T-helper 9 cell (primary cell): ENCODE data around the gene ZRANB2.

Experiments used
- DNase-seq: peaks from one replicate; pipeline ENCODE4 v3.0.0-alpha.2; 2020

ZRANB2 gene

GRCh38 chr1:71027991-71028390 is 52.8 kb downstream of the ZRANB2 start:
- no peak for DNase-seq

DNA sequence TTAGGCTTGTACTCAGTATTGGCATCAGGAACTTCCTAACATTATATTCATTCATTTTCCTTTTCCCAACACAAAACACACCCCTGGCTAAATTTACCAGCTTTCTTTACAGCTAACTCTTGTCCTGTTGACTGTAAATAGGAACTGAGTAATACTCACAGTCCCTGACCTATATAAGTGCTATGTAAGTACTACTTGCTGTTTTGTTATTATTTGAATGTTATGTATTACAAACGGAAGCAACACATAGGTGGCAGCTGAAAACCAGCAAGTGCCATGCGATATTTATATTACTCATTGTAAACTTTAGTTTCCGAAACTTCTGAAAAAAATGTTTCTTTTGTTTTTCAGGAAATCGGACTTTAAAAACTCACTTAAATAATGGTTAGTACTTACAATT is 54.7 kb downstream of the ZRANB2 start:
- DNase-seq, result no peak

DNA sequence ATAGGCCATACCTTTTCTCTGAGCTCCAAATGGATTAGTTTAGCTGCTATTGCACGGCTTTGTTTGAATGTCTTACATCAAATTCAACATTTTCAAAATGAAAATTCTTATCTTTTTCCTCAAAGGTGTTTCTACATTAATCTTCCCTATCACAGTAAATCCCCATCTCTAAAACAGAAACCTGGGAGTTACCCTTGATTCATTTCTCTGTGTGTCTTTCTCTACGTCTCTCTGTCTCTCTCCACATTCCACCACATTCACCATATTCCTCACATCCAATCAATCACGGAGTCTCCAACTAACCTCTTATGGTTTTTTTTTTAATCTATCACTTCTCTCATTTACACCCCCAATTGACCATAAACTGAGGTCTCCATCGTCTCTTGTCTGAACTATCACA is 57.3 kb downstream of the ZRANB2 start:
- DNase-seq, result no peak

GRCh38 chr1:71019233-71019969 is 61.4 kb downstream of the ZRANB2 start:
- no peak for DNase-seq

DNA sequence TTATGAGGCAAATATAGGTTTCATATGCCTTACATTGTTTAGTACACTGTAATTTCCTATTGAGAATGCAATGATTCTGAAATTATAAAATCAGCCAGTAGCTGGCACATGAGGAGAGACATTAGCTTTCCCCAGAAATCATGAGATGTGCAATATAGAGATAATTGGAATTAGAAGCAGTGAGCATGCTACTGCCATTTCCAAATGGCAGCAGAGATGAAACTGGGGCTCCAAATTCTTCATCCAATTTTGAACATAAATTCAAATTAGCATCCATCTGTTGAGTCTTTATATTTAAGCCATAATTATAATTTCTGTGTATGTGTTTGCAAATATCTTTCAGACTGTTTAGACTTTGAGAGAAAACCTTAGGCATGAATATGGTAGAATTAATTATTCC is 62.0 kb downstream of the ZRANB2 start:
- no peak for DNase-seq

- DNase-seq, result no peak
Observed at GRCh38 chr1:71015745-71016144, 65.1 kb downstream of the ZRANB2 start.

- DNase-seq, result no peak
Observed at GRCh38 chr1:71014178-71014579, 66.7 kb downstream of the ZRANB2 start.
